GM12878 (cell line): ENCODE measurements around the gene GNG12. TPM values are rescaled to one million over a fixed set of nuclear protein-coding genes. Genes with fewer than 3 reads are reported as not detected.

Experiments used
- ATAC-seq: fragments of 200-7000 bp; cut with Tn5 transposase; 3 replicates; pipeline ENCODE4 v1.9.1; 2020; ENCODE audit warnings: mild to moderate bottlenecking, moderate library complexity
- BruUV-seq: library from RNA; stranded (reverse); fragments of 400-500 nt; replicated peaks from 2 replicates; lab custom pipeline; 2021; lab: Mats Ljungman, UMichigan
- CTCF ChIA-PET: fragments of 300-600 bp; sonication (Branson Sonifier 250); formaldehyde crosslinking; extraction: SDS; loops from one replicate; lab custom pipeline; 2021; ENCODE audit warnings: inconsistent platforms; lab: Yijun Ruan, JAX
- POLR2A ChIA-PET: fragments of 350-600 bp; formaldehyde crosslinking; extraction: SDS; loops from one replicate; lab custom pipeline; 2021; ENCODE audit warnings: inconsistent platforms; lab: Charles Lee
- RAD21 ChIA-PET: fragments of 300-600 bp; sonication (Branson Sonifier 250); formaldehyde crosslinking; loops from one replicate; lab custom pipeline; 2023; ENCODE audit warnings: antibody characterized with exemption; ENCODE audit not compliant: unreplicated experiment; lab: Charles Lee
- SMC1A ChIA-PET: fragments of 300-600 bp; sonication (Branson Sonifier 250); formaldehyde crosslinking; loops from one replicate; lab custom pipeline; 2023; ENCODE audit not compliant: unreplicated experiment, uncharacterized antibody; lab: Charles Lee
- DNase-seq: peaks from one replicate; pipeline ENCODE4 v3.0.0-alpha.2; 2011; ENCODE audit warnings: low read depth, low spot score
- FAIRE-seq: peaks from 3 replicates; lab custom pipeline; 2011; peaks lifted over from hg19 to GRCh38; lab: Jason Lieb, UNC
- H2AFZ ChIP-seq: 2 replicates; pipeline ENCODE4 v1.6.0; 2011; ENCODE audit warnings: low read depth, low read length, control low read depth; ENCODE audit not compliant: control insufficient read depth
- H3K27ac ChIP-seq: 2 replicates; pipeline ENCODE4 v1.5.1; 2011; ENCODE audit warnings: control low read depth; ENCODE audit not compliant: control insufficient read depth, insufficient read depth
- H3K27me3 ChIP-seq, 2 experiments: replicated peaks in 1 of 2; 2 replicates each; pipeline versions ENCODE4 v1.6.0 to v1.6.1; 2011; ENCODE audit warnings: low read length in 1 of 2; ENCODE audit not compliant: control insufficient read depth in 2 of 2, insufficient read depth in 2 of 2
- H3K36me3 ChIP-seq, 2 experiments: 2 replicates each; pipeline ENCODE4 v1.5.1; 2011; ENCODE audit warnings: low read length in 1 of 2; ENCODE audit not compliant: control insufficient read depth in 2 of 2, insufficient read depth in 2 of 2
- H3K4me1 ChIP-seq: 2 replicates; pipeline ENCODE4 v1.6.1; 2011; ENCODE audit warnings: mild to moderate bottlenecking, low read length, moderate library complexity, mixed read lengths; ENCODE audit not compliant: control insufficient read depth, insufficient read depth
- H3K4me2 ChIP-seq: 2 replicates; pipeline ENCODE4 v1.6.0; 2011; ENCODE audit warnings: control low read depth; ENCODE audit not compliant: control insufficient read depth, insufficient read depth
- H3K4me3 ChIP-seq: fragments of 200-600 bp; sonication (generic); 2 replicates; pipeline ENCODE4 v1.5.1; 2016
- H3K79me2 ChIP-seq: 2 replicates; pipeline ENCODE4 v1.6.0; 2011; ENCODE audit warnings: low read length; ENCODE audit not compliant: control insufficient read depth, insufficient read depth
- H3K9ac ChIP-seq: 2 replicates; pipeline ENCODE4 v1.8.0; 2011; ENCODE audit warnings: low read length, control low read depth, mixed read lengths; ENCODE audit not compliant: control insufficient read depth, insufficient read depth
- H3K9me3 ChIP-seq: replicated peaks from 3 replicates; pipeline ENCODE4 v1.5.1; 2011; ENCODE audit warnings: mild to moderate bottlenecking, low read length; ENCODE audit not compliant: control insufficient read depth, insufficient read depth
- H4K20me1 ChIP-seq: 2 replicates; pipeline ENCODE4 v1.6.0; 2011; ENCODE audit not compliant: control insufficient read depth, insufficient read depth
- GATAD2B ChIP-seq: fragments of 450-650 bp; conservative IDR thresholded peaks from 2 replicates; pipeline ENCODE4 v1.6.1; 2017; ENCODE audit warnings: low read depth, mild to moderate bottlenecking, moderate library complexity
- LARP7 ChIP-seq: fragments of 450-650 bp; IDR thresholded peaks from 2 replicates; pipeline ENCODE4 v1.6.1; 2017; ENCODE audit warnings: mild to moderate bottlenecking
- NFYA ChIP-seq: IDR thresholded peaks from 2 replicates; pipeline ENCODE4 v1.6.1; 2011; ENCODE audit warnings: low read depth, mild to moderate bottlenecking, low read length, improper control_type of control experiment, borderline replicate concordance
- NR2F1 ChIP-seq: fragments of 450-650 bp; conservative IDR thresholded peaks from 2 replicates; pipeline ENCODE4 v1.6.1; 2017; ENCODE audit warnings: mild to moderate bottlenecking
- POLR2AphosphoS2 ChIP-seq: IDR thresholded peaks from 2 replicates; pipeline ENCODE4 v1.6.1; 2011; ENCODE audit warnings: low read depth, mild to moderate bottlenecking, low read length, improper control_type of control experiment, moderate library complexity
- POLR2AphosphoS5 ChIP-seq: IDR thresholded peaks from 2 replicates; pipeline ENCODE4 v1.6.1; 2011; ENCODE audit warnings: mild to moderate bottlenecking, low read length, inconsistent platforms
- SRF ChIP-seq, 2 experiments: IDR thresholded peaks; 2 replicates each; pipeline ENCODE4 v1.6.1; 2011; ENCODE audit warnings: low read depth in 2 of 2, low read length in 2 of 2, mild to moderate bottlenecking in 1 of 2, moderate library complexity in 1 of 2
- WGBS: methylation state at CpG from one replicate; pipeline ENCODE4 v1.1.6; 2016; ENCODE audit warnings: low lambda C conversion rate; ENCODE audit not compliant: insufficient replicate concordance, insufficient coverage; ENCODE audit errors: missing lambda C conversion rate; 5-methylcytosine and 5-hydroxymethylcytosine counted together
- in situ Hi-C: fragments of 300-500 bp; cut with MboI; formaldehyde crosslinking; loops from 9 replicates; pipeline ENCODE4 v1.14.3; 2018; ENCODE audit warnings: mixed read lengths
- intact Hi-C: fragments of 100-400 bp; cut with micrococcal nuclease; formaldehyde crosslinking; loops from one replicate; pipeline ENCODE4 v1.14.2; 2022; ENCODE audit not compliant: unreplicated experiment
- polyA plus RNA-seq, 11 experiments: library from polyadenylated mRNA; depleted of rRNA in 4 of 11; unstranded in 6 of 11; stranded (reverse) in 5 of 11; fragments of >200 nt; fragmentation: Nextera tagmentation in 4 of 11; fragmentation: Illumina TruSeq in 1 of 11; extraction: Ambion mirVana in 4 of 11; extraction: Trizol in 1 of 11; gene quantifications; 1 replicate in 1 of 11; 2 replicates in 10 of 11; pipeline versions ENCODE4 v1.2.1 to v1.2.3, GENCODE V29; 2011 to 2016; ENCODE audit warnings: inconsistent platforms in 2 of 11, missing spikeins in 2 of 11, low read depth in 1 of 11
- total RNA-seq, 4 experiments: library from RNA; depleted of rRNA in 3 of 4; stranded (reverse); fragments of >200 nt in 3 of 4; fragmentation: Illumina TruSeq in 1 of 4; extraction: Trizol in 1 of 4; gene quantifications; 2 replicates each; pipeline versions ENCODE4 v1.2.1 to v1.2.3, GENCODE V29; 2013 to 2021
- TF ChIP-seq, protein P1 (sequence below): IDR thresholded peaks from 2 replicates; pipeline ENCODE4 v1.6.1; 2012; ENCODE audit warnings: low read length, inconsistent platforms
- TF ChIP-seq, protein P2 (sequence below): IDR thresholded peaks from 2 replicates; pipeline ENCODE4 v1.6.1; 2011; ENCODE audit warnings: borderline replicate concordance, low read depth, mild to moderate bottlenecking, moderate library complexity, low read length; ENCODE audit not compliant: insufficient read depth, poor library complexity, severe bottlenecking
- TF ChIP-seq, protein P3 (sequence below): fragments of 150-350 bp; IDR thresholded peaks from 2 replicates; pipeline ENCODE4 v1.6.1; 2014; ENCODE audit warnings: mild to moderate bottlenecking, low read depth, low read length
- TF ChIP-seq, protein P4 (sequence below): IDR thresholded peaks from 2 replicates; pipeline ENCODE4 v1.6.1; 2011; ENCODE audit warnings: mild to moderate bottlenecking, low read depth, low read length, moderate library complexity; ENCODE audit not compliant: insufficient replicate concordance
- TF ChIP-seq, protein P5 (sequence below): fragments of 450-650 bp; formaldehyde crosslinking; IDR thresholded peaks from 2 replicates; pipeline ENCODE4 v1.5.0; 2022; ENCODE audit warnings: mild to moderate bottlenecking, missing genetic modification characterization

The GNG12 gene
- total and polyA plus RNA-seq, 10 of the 15 experiments (the other 5 are each of a cell fraction or from before 2014, with no cell fraction given) = 0.22 to 32.8 (median 0.35) TPM

DNA sequence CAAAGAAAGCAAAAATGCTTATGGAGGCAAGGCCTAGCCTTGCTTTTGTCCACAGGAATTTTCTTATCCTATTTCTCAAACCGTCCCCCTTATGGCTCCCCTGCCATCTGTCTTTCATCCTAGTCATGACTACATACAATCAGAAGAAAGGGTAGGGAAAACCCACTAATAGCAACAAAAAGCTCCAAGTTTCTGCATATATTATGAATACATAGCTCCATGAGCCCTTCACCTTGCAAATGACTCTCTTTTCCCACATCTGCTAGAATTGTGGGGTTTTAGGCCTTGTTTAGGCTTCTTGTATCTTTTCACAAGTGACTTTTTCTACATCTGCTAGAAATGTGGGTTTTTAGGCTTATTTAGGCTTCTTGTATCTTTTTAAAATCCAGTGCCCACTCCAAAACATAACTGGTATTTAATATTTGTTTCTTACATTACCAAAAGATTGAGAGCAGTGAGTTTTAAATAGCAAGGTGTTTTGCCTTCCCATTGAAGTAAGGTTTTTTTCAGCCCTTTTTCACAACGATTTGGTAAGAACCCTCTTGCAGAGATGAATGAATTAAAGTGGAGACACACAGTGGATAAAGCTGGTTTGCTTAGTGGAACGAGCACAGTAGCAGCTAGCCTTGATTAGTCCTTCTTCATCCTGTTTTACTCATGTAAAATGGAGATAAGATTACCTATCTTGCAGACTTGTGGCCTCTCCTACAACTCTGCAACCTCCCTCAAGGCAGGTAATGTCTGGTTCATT lies 143.8 kb downstream of the GNG12 start:
- ATAC-seq (no peak), DNase-seq (no peak), FAIRE-seq (no peak)
- ChIA-PET RAD21 (interaction anchor here (0.6 to 11.0 kb wide), 6 partner anchors 22 to 128 kb away, joined by 3 to 225 read pairs (median 3); no protein-coding TSS in a partner anchor), CTCF (interaction anchor here (0.7 to 8.6 kb wide), 10 partner anchors 32 to 156 kb away, joined by 3 to 107 read pairs (median 4); no protein-coding TSS in a partner anchor), POLR2A (interaction anchor here (1.4 to 2.1 kb wide), 4 partner anchors 15 to 132 kb away, joined by 3 to 5 read pairs (median 4); no protein-coding TSS in a partner anchor), SMC1A (interaction anchor here (0.8 to 11.4 kb wide), 12 partner anchors 11 to 157 kb away, joined by 3 to 197 read pairs (median 3); no protein-coding TSS in a partner anchor)
- BruUV-seq = no TSS peak
- Histone ChIP-seq H3K79me2 (peaks cover 25% of the 10 kb centered on the region), H3K4me2 (no peak overlapping the region), H4K20me1 (no peaks in the 10 kb centered on the region), H3K27me3 (no peaks in the 10 kb centered on the region), H3K9me3 (no peaks in the 10 kb centered on the region; the same call in 2 of the 3 replicates), H3K4me1 (peaks cover 4% of the 10 kb centered on the region), H3K36me3 (0 out of 4 replicates have a peak, but pooled peaks cover 0 to 3% of the 10 kb centered on the region in 2 experiments), H3K27ac (no peak overlapping the region), H3K4me3 (no peak overlapping the region), H2AFZ (no peak overlapping the region), H3K9ac (no peak overlapping the region)
- WGBS = 58% methylated on average over 3 of the region's 3 CpGs
- in situ Hi-C loops = no loop called here
- TF ChIP-seq, protein P1, sequence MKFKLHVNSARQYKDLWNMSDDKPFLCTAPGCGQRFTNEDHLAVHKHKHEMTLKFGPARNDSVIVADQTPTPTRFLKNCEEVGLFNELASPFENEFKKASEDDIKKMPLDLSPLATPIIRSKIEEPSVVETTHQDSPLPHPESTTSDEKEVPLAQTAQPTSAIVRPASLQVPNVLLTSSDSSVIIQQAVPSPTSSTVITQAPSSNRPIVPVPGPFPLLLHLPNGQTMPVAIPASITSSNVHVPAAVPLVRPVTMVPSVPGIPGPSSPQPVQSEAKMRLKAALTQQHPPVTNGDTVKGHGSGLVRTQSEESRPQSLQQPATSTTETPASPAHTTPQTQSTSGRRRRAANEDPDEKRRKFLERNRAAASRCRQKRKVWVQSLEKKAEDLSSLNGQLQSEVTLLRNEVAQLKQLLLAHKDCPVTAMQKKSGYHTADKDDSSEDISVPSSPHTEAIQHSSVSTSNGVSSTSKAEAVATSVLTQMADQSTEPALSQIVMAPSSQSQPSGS = no peak
- TF ChIP-seq SRF (IDR thresholded peaks at IDR 0.05; ENCODE audit: low read depth in 2 of 2, low read length in 2 of 2) (no peak), POLR2AphosphoS5 (0 out of 2 replicates have a peak, but pooled peaks have one; percentile 13), NR2F1 (no peak), POLR2AphosphoS2 (no peak; the same call in 1 of the 2 replicates), NFYA (no peak), GATAD2B (no peak), LARP7 (no peak)
- TF ChIP-seq, protein P2, sequence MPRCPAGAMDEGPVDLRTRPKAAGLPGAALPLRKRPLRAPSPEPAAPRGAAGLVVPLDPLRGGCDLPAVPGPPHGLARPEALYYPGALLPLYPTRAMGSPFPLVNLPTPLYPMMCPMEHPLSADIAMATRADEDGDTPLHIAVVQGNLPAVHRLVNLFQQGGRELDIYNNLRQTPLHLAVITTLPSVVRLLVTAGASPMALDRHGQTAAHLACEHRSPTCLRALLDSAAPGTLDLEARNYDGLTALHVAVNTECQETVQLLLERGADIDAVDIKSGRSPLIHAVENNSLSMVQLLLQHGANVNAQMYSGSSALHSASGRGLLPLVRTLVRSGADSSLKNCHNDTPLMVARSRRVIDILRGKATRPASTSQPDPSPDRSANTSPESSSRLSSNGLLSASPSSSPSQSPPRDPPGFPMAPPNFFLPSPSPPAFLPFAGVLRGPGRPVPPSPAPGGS = no peak
- TF ChIP-seq, protein P3, sequence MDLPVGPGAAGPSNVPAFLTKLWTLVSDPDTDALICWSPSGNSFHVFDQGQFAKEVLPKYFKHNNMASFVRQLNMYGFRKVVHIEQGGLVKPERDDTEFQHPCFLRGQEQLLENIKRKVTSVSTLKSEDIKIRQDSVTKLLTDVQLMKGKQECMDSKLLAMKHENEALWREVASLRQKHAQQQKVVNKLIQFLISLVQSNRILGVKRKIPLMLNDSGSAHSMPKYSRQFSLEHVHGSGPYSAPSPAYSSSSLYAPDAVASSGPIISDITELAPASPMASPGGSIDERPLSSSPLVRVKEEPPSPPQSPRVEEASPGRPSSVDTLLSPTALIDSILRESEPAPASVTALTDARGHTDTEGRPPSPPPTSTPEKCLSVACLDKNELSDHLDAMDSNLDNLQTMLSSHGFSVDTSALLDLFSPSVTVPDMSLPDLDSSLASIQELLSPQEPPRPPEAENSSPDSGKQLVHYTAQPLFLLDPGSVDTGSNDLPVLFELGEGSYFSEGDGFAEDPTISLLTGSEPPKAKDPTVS = no peak
- TF ChIP-seq, protein P4, sequence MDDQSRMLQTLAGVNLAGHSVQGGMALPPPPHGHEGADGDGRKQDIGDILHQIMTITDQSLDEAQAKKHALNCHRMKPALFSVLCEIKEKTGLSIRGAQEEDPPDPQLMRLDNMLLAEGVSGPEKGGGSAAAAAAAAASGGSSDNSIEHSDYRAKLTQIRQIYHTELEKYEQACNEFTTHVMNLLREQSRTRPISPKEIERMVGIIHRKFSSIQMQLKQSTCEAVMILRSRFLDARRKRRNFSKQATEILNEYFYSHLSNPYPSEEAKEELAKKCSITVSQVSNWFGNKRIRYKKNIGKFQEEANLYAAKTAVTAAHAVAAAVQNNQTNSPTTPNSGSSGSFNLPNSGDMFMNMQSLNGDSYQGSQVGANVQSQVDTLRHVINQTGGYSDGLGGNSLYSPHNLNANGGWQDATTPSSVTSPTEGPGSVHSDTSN = no peak
- TF ChIP-seq, protein P5, sequence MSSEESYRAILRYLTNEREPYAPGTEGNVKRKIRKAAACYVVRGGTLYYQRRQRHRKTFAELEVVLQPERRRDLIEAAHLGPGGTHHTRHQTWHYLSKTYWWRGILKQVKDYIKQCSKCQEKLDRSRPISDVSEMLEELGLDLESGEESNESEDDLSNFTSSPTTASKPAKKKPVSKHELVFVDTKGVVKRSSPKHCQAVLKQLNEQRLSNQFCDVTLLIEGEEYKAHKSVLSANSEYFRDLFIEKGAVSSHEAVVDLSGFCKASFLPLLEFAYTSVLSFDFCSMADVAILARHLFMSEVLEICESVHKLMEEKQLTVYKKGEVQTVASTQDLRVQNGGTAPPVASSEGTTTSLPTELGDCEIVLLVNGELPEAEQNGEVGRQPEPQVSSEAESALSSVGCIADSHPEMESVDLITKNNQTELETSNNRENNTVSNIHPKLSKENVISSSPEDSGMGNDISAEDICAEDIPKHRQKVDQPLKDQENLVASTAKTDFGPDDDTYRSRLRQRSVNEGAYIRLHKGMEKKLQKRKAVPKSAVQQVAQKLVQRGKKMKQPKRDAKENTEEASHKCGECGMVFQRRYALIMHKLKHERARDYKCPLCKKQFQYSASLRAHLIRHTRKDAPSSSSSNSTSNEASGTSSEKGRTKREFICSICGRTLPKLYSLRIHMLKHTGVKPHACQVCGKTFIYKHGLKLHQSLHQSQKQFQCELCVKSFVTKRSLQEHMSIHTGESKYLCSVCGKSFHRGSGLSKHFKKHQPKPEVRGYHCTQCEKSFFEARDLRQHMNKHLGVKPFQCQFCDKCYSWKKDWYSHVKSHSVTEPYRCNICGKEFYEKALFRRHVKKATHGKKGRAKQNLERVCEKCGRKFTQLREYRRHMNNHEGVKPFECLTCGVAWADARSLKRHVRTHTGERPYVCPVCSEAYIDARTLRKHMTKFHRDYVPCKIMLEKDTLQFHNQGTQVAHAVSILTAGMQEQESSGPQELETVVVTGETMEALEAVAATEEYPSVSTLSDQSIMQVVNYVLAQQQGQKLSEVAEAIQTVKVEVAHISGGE = 0 out of 2 replicates have a peak, but pooled peaks have one; percentile 5
- intact Hi-C loops = loop anchor here (5.0 to 10.0 kb wide), 4 partner anchors 43 to 355 kb away; partner anchors contain the start of gene SERBP1
